Measurements from ENCODE around the gene C11orf68.
A peak's percentile ranks its signal among the peaks of the same experiment; 100 is the strongest.

Gene C11orf68

DNA sequence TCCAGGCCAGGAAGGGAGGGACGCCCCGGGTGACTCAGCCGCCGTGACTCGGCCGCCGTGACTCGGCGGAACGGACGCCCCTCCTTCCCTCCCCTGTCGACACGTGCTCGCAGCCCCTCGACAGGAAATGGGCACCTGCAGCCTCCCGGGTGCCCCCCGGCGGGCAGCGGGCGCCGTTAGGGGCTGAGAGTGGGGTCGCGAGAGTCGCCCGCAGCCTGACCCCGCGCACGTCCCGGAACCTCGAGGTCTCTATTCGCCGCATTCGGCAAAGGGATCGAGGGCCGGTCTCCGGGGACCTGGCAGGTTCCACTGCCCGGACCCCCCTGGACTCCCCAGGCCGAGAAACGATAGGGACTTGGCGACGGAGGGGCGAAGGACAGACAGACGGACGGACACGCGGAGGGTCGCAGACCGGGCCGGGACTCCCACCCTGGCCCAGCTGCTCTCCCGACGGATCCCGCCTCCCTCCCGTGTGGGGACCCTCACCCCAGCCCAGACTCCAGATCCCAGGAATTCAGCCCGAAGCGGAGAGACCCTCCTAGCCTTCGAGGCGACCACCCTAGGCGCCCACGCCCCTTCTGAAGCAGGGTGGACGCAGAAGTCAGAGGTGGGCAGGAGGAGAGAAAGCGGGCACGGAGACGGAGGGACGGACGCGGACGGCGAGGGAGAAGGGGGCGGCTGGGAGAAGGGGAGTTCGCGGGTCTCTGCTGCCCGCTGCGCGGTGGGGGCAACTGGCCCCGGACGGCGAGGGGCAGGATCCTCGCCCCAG lies 19.3 kb downstream of the C11orf68 start (continued):
- TF ChIP-seq, protein P1, sequence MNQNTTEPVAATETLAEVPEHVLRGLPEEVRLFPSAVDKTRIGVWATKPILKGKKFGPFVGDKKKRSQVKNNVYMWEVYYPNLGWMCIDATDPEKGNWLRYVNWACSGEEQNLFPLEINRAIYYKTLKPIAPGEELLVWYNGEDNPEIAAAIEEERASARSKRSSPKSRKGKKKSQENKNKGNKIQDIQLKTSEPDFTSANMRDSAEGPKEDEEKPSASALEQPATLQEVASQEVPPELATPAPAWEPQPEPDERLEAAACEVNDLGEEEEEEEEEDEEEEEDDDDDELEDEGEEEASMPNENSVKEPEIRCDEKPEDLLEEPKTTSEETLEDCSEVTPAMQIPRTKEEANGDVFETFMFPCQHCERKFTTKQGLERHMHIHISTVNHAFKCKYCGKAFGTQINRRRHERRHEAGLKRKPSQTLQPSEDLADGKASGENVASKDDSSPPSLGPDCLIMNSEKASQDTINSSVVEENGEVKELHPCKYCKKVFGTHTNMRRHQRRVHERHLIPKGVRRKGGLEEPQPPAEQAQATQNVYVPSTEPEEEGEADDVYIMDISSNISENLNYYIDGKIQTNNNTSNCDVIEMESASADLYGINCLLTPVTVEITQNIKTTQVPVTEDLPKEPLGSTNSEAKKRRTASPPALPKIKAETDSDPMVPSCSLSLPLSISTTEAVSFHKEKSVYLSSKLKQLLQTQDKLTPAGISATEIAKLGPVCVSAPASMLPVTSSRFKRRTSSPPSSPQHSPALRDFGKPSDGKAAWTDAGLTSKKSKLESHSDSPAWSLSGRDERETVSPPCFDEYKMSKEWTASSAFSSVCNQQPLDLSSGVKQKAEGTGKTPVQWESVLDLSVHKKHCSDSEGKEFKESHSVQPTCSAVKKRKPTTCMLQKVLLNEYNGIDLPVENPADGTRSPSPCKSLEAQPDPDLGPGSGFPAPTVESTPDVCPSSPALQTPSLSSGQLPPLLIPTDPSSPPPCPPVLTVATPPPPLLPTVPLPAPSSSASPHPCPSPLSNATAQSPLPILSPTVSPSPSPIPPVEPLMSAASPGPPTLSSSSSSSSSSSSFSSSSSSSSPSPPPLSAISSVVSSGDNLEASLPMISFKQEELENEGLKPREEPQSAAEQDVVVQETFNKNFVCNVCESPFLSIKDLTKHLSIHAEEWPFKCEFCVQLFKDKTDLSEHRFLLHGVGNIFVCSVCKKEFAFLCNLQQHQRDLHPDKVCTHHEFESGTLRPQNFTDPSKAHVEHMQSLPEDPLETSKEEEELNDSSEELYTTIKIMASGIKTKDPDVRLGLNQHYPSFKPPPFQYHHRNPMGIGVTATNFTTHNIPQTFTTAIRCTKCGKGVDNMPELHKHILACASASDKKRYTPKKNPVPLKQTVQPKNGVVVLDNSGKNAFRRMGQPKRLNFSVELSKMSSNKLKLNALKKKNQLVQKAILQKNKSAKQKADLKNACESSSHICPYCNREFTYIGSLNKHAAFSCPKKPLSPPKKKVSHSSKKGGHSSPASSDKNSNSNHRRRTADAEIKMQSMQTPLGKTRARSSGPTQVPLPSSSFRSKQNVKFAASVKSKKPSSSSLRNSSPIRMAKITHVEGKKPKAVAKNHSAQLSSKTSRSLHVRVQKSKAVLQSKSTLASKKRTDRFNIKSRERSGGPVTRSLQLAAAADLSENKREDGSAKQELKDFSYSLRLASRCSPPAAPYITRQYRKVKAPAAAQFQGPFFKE (tag by site-specific recombination; IDR thresholded peaks at IDR 0.05; ENCODE audit: borderline replicate concordance), result no peak
- TF ChIP-seq ZNF501 (tag by site-specific recombination; IDR thresholded peaks at IDR 0.05) (peak; percentile 53; the same call in 1 of the 2 replicates), ZNF335 (tag by site-specific recombination; conservative IDR thresholded peaks at IDR 0.05) (peak; percentile 65), ZNF777 (tag by site-specific recombination; IDR thresholded peaks at IDR 0.05; ENCODE audit: borderline replicate concordance) (peak; percentile 25; the same call in 1 of the 2 replicates), ZXDB (tag by site-specific recombination; IDR thresholded peaks at IDR 0.05) (peak; percentile 29; the same call in 1 of the 2 replicates), ZNF837 (tag by site-specific recombination; IDR thresholded peaks at IDR 0.05) (no peak), ZFP3 (tag by site-specific recombination; IDR thresholded peaks at IDR 0.05; ENCODE audit: low read depth) (no peak), SALL2 (tag by site-specific recombination; IDR thresholded peaks at IDR 0.05; ENCODE audit: borderline replicate concordance) (no peak), ZNF37A (tag by site-specific recombination; IDR thresholded peaks at IDR 0.05) (no peak), ZSCAN23 (tag by site-specific recombination; IDR thresholded peaks at IDR 0.05) (no peak), TRIM28 (IDR thresholded peaks at IDR 0.05; ENCODE audit: borderline replicate concordance, low read length) (no peak), ZBTB7A (tag by site-specific recombination; IDR thresholded peaks at IDR 0.05; ENCODE audit: low read depth) (peak; percentile 84; the same call in 1 of the 2 replicates), ZNF707 (tag by site-specific recombination; IDR thresholded peaks at IDR 0.05) (no peak), SP3 (tag by site-specific recombination; IDR thresholded peaks at IDR 0.05) (peak; percentile 46; the same call in 1 of the 2 replicates), ZEB2 (tag by site-specific recombination; IDR thresholded peaks at IDR 0.05) (peak; percentile 85), REPIN1 (tag by site-specific recombination; IDR thresholded peaks at IDR 0.05; ENCODE audit: low read depth) (peak; percentile 26; the same call in 1 of the 2 replicates), SP2 (tag by site-specific recombination; IDR thresholded peaks at IDR 0.05) (peak; percentile 57), SP7 (tag by site-specific recombination; IDR thresholded peaks at IDR 0.05) (0 out of 2 replicates have a peak, but pooled peaks have one; percentile 27), ZNF530 (tag by site-specific recombination; IDR thresholded peaks at IDR 0.05; ENCODE audit: low read depth) (no peak), ZSCAN16 (tag by site-specific recombination; IDR thresholded peaks at IDR 0.05) (no peak), EGR2 (tag by site-specific recombination; IDR thresholded peaks at IDR 0.05; ENCODE audit: low read depth) (0 out of 2 replicates have a peak, but pooled peaks have one; percentile 13)
- TF ChIP-seq, protein P2, sequence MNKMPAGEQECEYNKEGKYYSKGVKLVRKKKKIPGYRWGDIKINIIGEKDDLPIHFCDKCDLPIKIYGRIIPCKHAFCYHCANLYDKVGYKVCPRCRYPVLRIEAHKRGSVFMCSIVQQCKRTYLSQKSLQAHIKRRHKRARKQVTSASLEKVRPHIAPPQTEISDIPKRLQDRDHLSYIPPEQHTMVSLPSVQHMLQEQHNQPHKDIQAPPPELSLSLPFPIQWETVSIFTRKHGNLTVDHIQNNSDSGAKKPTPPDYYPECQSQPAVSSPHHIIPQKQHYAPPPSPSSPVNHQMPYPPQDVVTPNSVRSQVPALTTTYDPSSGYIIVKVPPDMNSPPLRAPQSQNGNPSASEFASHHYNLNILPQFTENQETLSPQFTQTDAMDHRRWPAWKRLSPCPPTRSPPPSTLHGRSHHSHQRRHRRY (tag by site-specific recombination; IDR thresholded peaks at IDR 0.05), result no peak
- TF ChIP-seq, protein P3, sequence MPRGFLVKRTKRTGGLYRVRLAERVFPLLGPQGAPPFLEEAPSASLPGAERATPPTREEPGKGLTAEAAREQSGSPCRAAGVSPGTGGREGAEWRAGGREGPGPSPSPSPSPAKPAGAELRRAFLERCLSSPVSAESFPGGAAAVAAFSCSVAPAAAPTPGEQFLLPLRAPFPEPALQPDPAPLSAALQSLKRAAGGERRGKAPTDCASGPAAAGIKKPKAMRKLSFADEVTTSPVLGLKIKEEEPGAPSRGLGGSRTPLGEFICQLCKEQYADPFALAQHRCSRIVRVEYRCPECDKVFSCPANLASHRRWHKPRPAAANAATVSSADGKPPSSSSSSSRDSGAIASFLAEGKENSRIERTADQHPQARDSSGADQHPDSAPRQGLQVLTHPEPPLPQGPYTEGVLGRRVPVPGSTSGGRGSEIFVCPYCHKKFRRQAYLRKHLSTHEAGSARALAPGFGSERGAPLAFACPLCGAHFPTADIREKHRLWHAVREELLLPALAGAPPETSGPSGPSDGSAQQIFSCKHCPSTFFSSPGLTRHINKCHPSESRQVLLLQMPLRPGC (tag by site-specific recombination; IDR thresholded peaks at IDR 0.05), result no peak
- TF ChIP-seq, protein P4, sequence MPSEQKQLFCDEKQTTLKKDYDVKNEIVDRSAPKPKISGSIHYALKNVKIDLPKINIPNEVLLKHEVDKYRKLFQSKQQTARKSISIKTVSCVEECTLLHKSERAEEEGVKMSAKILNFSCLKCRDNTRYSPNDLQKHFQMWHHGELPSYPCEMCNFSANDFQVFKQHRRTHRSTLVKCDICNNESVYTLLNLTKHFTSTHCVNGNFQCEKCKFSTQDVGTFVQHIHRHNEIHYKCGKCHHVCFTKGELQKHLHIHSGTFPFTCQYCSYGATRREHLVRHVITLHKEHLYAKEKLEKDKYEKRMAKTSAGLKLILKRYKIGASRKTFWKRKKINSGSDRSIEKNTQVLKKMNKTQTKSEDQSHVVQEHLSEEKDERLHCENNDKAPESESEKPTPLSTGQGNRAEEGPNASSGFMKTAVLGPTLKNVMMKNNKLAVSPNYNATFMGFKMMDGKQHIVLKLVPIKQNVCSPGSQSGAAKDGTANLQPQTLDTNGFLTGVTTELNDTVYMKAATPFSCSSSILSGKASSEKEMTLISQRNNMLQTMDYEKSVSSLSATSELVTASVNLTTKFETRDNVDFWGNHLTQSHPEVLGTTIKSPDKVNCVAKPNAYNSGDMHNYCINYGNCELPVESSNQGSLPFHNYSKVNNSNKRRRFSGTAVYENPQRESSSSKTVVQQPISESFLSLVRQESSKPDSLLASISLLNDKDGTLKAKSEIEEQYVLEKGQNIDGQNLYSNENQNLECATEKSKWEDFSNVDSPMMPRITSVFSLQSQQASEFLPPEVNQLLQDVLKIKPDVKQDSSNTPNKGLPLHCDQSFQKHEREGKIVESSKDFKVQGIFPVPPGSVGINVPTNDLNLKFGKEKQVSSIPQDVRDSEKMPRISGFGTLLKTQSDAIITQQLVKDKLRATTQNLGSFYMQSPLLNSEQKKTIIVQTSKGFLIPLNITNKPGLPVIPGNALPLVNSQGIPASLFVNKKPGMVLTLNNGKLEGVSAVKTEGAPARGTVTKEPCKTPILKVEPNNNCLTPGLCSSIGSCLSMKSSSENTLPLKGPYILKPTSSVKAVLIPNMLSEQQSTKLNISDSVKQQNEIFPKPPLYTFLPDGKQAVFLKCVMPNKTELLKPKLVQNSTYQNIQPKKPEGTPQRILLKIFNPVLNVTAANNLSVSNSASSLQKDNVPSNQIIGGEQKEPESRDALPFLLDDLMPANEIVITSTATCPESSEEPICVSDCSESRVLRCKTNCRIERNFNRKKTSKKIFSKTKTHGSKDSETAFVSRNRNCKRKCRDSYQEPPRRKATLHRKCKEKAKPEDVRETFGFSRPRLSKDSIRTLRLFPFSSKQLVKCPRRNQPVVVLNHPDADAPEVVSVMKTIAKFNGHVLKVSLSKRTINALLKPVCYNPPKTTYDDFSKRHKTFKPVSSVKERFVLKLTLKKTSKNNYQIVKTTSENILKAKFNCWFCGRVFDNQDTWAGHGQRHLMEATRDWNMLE (tag by site-specific recombination; conservative IDR thresholded peaks at IDR 0.05; ENCODE audit: low read depth), result no peak
- TF ChIP-seq, protein P5, sequence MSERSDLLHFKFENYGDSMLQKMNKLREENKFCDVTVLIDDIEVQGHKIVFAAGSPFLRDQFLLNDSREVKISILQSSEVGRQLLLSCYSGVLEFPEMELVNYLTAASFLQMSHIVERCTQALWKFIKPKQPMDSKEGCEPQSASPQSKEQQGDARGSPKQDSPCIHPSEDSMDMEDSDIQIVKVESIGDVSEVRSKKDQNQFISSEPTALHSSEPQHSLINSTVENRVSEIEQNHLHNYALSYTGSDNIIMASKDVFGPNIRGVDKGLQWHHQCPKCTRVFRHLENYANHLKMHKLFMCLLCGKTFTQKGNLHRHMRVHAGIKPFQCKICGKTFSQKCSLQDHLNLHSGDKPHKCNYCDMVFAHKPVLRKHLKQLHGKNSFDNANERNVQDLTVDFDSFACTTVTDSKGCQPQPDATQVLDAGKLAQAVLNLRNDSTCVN (tag by site-specific recombination; optimal IDR thresholded peaks at IDR 0.05), result peak; percentile 65

Data from HEK293 (cell line).